GM12872 (cell line): Measurements from ENCODE around the gene HELT.

ENCODE experiments used
- CTCF ChIP-seq: IDR thresholded peaks from 3 replicates; pipeline ENCODE4 v1.5.1; 2011; ENCODE audit warnings: low read depth, mild to moderate bottlenecking, low read length, moderate library complexity; ENCODE audit not compliant: insufficient read depth

The HELT gene

DNA sequence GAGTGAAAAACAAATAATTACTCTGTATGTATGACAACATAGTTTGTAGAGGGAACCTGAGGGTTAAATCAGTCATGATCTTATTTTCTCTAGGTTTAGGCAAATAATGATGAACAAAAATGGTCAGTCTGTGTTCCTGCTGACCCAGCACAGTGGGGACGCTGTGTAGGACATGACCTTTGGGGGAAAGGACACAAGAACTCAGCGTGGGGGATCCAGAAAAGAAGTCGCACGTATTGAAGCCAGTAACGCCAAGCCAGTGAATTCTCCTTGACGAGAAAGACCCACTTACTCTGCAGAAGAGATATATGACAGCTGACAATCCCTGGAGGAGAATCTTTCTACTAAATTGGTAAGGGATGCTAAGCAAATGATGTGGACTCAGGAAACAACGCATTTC lies 36.6 kb downstream of the HELT start:
- TF ChIP-seq CTCF, result no peak

GRCh38 chr4:185061610-185062009 lies 43.3 kb downstream of the HELT start:
- no peak for TF ChIP-seq CTCF

- no peak for TF ChIP-seq CTCF
Measured at GRCh38 chr4:185062606-185063005, 44.3 kb downstream of the HELT start.

- TF ChIP-seq CTCF, result no peak
Measured at GRCh38 chr4:185066179-185066578, 47.9 kb downstream of the HELT start.

- TF ChIP-seq CTCF, result no peak
Measured at GRCh38 chr4:185068837-185069236, 50.5 kb downstream of the HELT start.
